Smooth muscle cell (in vitro differentiated cells): ENCODE measurements around the gene ACSM4. TPM values are rescaled to one million over a fixed set of nuclear protein-coding genes. Genes with fewer than 3 reads are reported as not detected.
A peak's percentile ranks its signal among the peaks of the same experiment; 100 is the strongest.

Experiments
- DNase-seq: peaks from one replicate; lab custom pipeline; 2025; ENCODE audit not compliant: unreplicated experiment; lab: John Stamatoyannopoulos, UW
- H2AFZ ChIP-seq: fragments of 200-600 bp; sonication (generic); 2 replicates; pipeline ENCODE4 v1.6.0; 2016; ENCODE audit warnings: antibody characterized with exemption, low read depth, mild to moderate bottlenecking
- H3F3A ChIP-seq: fragments of 200-600 bp; sonication (generic); 2 replicates; pipeline ENCODE4 v1.6.0; 2017; ENCODE audit warnings: antibody characterized with exemption, low read depth
- H3K27ac ChIP-seq: fragments of 200-600 bp; sonication (generic); 2 replicates; pipeline ENCODE4 v1.5.1; 2016; ENCODE audit warnings: low read depth, mild to moderate bottlenecking
- H3K27me3 ChIP-seq: fragments of 200-600 bp; sonication (generic); 2 replicates; pipeline ENCODE4 v1.6.1; 2016; ENCODE audit warnings: low read depth, mild to moderate bottlenecking
- H3K36me3 ChIP-seq: fragments of 200-600 bp; sonication (generic); 2 replicates; pipeline ENCODE4 v1.5.1; 2016; ENCODE audit warnings: low read depth
- H3K4me1 ChIP-seq: fragments of 200-600 bp; sonication (generic); 2 replicates; pipeline ENCODE4 v1.5.1; 2016; ENCODE audit warnings: low read depth
- H3K4me2 ChIP-seq: fragments of 200-600 bp; sonication (generic); 2 replicates; pipeline ENCODE4 v1.6.0; 2016; ENCODE audit warnings: mild to moderate bottlenecking
- H3K4me3 ChIP-seq: fragments of 200-600 bp; sonication (generic); 2 replicates; pipeline ENCODE4 v1.5.1; 2016; ENCODE audit warnings: mild to moderate bottlenecking
- H3K79me2 ChIP-seq: fragments of 200-600 bp; sonication (generic); 2 replicates; pipeline ENCODE4 v1.6.0; 2016; ENCODE audit warnings: low read depth, mild to moderate bottlenecking
- H3K9ac ChIP-seq: fragments of 200-600 bp; sonication (generic); 2 replicates; pipeline ENCODE4 v1.6.0; 2016; ENCODE audit warnings: low read depth
- H3K9me3 ChIP-seq: fragments of 200-600 bp; sonication (generic); replicated peaks from 2 replicates; pipeline ENCODE4 v1.5.1; 2016; ENCODE audit warnings: low read depth
- H4K20me1 ChIP-seq: fragments of 200-600 bp; sonication (generic); 2 replicates; pipeline ENCODE4 v1.6.0; 2016; ENCODE audit warnings: low read depth
- CTCF ChIP-seq: fragments of 200-600 bp; sonication (generic); IDR thresholded peaks from 2 replicates; pipeline ENCODE4 v1.5.1; 2017; ENCODE audit warnings: borderline replicate concordance, mild to moderate bottlenecking, antibody characterized with exemption; ENCODE audit not compliant: insufficient read depth, poor library complexity, severe bottlenecking
- WGBS: methylation state at CpG from one replicate; pipeline ENCODE4 v1.1.7; 2016; ENCODE audit warnings: low lambda C conversion rate; 5-methylcytosine and 5-hydroxymethylcytosine counted together
- polyA plus RNA-seq: library from polyadenylated mRNA; unstranded; fragments of >200 nt; fragmentation: Nextera tagmentation; extraction: Ambion mirVana; gene quantifications from 2 replicates; pipeline ENCODE4 v1.2.1, GENCODE V29; 2016
- total RNA-seq: library from RNA; depleted of rRNA; stranded (reverse); fragments of >200 nt; gene quantifications from 2 replicates; pipeline ENCODE4 v1.2.3, GENCODE V29; 2014

ACSM4 gene
- total and polyA plus RNA-seq, 2 experiments from 2014 or later, result not detected

- H2AFZ ChIP-seq, result no peak overlapping the region
- H3K4me3 ChIP-seq, result no peak overlapping the region
- no peaks in the 10 kb centered on the region for H3K79me2 ChIP-seq
- no peaks in the 10 kb centered on the region for H3K4me1 ChIP-seq
- no peaks in the 10 kb centered on the region for H3K36me3 ChIP-seq
- no peak overlapping the region for H3K4me2 ChIP-seq
- H4K20me1 ChIP-seq, result no peaks in the 10 kb centered on the region
- no peak for DNase-seq
- H3K27me3 ChIP-seq, result no peaks in the 10 kb centered on the region
- no peak overlapping the region for H3K9ac ChIP-seq
- 76% methylated on average over 6 of the region's 6 CpGs for WGBS
- H3F3A ChIP-seq, result no peaks in the 10 kb centered on the region
- no peak for TF ChIP-seq CTCF
- no peak overlapping the region for H3K27ac ChIP-seq
- no peaks in the 10 kb centered on the region for H3K9me3 ChIP-seq
These were observed 69.4 kb downstream of the ACSM4 start for GRCh38 chr12:7373226-7373625.

DNA sequence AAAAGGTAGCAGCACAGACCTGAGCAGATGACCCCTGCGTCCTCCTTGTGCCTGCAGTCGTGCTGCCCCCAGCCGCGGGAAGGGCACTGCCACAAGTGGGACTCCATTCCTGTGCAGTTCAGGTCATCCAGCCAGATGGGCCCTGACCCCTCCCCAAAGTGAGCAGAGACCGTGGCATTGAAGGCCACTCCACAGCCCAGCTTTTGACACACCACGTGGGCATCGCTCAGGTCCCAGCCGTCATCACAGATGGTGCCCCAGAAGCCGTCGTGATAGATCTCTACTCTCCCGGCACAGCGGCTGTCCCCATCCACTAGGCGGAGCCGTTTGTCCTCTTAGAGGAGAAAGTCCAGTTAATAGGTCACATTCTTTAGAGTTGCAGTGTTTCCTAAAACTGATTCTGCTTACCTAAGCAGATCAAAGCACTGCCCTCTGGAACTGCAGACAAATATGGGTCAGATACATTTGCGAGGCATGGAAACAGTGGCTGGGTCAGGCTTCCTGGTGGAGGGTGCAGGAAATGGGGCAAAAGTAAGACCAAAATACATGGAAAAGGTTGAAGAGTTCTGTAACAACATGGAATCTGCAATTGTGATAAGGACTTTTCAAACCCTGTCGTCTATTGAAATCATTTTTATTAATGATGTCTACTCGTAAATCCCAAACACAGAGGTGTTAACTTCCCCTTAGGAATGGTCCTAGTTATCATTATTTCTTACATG, 70.7 kb downstream of the ACSM4 start:
- no peak overlapping the region for H3K9ac ChIP-seq
- no peaks in the 10 kb centered on the region for H3K36me3 ChIP-seq
- no peaks in the 10 kb centered on the region for H3K4me1 ChIP-seq
- TF ChIP-seq CTCF, result peak; percentile 30
- no peaks in the 10 kb centered on the region for H3K9me3 ChIP-seq
- no peaks in the 10 kb centered on the region for H3K27me3 ChIP-seq
- no peaks in the 10 kb centered on the region for H3F3A ChIP-seq
- H3K4me2 ChIP-seq, result no peak overlapping the region
- H2AFZ ChIP-seq, result no peak overlapping the region
- H3K4me3 ChIP-seq, result no peak overlapping the region
- no peaks in the 10 kb centered on the region for H4K20me1 ChIP-seq
- DNase-seq, result no peak
- no peak overlapping the region for H3K27ac ChIP-seq
- WGBS, result 44% methylated on average over 17 of the region's 17 CpGs
- no peaks in the 10 kb centered on the region for H3K79me2 ChIP-seq

DNA sequence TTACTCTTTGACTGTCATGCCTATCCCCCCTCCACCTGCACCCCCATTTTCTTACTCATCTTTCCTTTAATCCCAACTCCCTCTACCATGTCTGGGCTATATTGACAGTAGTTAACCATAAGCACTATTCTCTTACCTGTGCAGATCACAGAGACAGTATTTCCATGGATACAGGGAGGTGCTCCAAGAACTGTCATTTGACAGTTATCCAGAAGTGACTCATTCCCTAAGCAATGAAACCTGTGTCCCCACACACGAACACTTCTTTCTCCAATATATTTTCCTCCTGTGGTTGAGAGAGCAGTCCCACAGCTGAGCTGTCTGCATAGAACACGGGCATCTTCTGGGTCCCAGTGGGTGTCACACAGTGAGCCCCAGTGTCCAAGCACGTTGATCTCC, 71.3 kb downstream of the ACSM4 start:
- 71% methylated on average over 3 of the region's 3 CpGs for WGBS
- no peak for DNase-seq

More for the DNA sequence above, 71.3 kb downstream of the ACSM4 start:
- Histone ChIP-seq H3K27me3 (no peaks in the 10 kb centered on the region), H3K27ac (no peak overlapping the region), H3K9ac (no peak overlapping the region), H3K4me2 (no peak overlapping the region), H2AFZ (no peak overlapping the region), H3K9me3 (no peaks in the 10 kb centered on the region), H3F3A (no peaks in the 10 kb centered on the region), H3K79me2 (no peaks in the 10 kb centered on the region), H3K4me1 (no peaks in the 10 kb centered on the region), H3K36me3 (no peaks in the 10 kb centered on the region), H3K4me3 (no peak overlapping the region), H4K20me1 (no peaks in the 10 kb centered on the region)
- no peak for TF ChIP-seq CTCF
